ENCODE data around the gene MRPL37.
"Not testable (repeated sequence)": the region's sequence is repeated elsewhere in the genome, so short reads cannot be mapped to it uniquely, and the experiment has no call there.

Gene MRPL37

GRCh38 chr1:54220004-54220811 lies 20.2 kb downstream of the MRPL37 start:
- DNase-seq, result no peak

- no peak for DNase-seq
Observed at GRCh38 chr1:54221113-54221834, 21.3 kb downstream of the MRPL37 start.

DNA sequence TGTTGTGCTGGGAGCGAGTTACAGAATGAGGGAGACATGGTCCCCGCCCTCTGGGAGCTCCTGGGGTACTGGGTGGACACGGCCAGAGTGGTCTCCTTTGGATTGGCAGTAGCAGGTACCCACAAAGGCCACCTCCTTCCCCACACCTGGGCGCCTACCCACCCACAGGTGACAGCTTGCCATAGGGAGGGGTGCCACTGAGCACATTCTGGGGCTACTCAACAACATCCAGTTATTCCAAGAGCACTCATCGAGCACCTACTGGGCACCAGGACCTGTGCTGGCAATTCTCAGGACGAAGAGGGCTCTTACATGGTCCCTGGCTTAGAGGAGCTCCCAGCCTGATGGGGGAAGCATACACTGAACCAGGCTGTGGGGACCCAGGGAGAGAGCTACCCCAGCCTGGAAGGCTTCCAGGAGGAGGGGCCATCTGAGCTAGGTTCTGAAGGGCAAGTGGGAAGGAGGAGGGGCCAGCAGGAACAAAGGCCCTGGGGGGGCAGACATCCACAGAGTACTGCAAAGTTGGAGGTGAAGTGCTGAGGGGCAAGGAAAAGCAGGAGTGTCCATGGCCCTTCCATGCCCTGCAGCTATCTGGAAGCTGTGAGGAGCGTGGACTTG lies 22.0 kb downstream of the MRPL37 start:
- DNase-seq, result no peak

DNA sequence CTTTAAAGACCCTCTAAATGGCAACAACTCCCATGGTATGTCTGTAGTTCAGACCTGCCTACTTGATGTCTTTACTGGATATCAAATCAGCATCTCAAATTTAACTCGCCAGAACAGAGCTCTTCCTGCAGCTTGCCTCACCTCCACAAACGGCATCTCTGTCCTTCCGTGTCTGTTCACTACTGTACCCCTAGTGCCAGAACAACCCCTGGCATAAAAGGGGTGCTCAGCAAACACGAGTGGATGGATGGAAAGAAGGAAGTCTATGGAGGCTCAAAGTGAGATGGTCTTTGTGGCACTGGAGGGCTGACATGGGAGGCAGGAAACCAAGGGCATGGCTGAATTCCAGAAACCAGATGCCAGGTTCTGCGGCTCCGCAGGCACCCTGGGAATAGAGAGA lies 22.7 kb downstream of the MRPL37 start:
- DNase-seq, result no peak

- DNase-seq, result no peak
Observed at GRCh38 chr1:54223441-54224202, 23.7 kb downstream of the MRPL37 start.

DNA sequence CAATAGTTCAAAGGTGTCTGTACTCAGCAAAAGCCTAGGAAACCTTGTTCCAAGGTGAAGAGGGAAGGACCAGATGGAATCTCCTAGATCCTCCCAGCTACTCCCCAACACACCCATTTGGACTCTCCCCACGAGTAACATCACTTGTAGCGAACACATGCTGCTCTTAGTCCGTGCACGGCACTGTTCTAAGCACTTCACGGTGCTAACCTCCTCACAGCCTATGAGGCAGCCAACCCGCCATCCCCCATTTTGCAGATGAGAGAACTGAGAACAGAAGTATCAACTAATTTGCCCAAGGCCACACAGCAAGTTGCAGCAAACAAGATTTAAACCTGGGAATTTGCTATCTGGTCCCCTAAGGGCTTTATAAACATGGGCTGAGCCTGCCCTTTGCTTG lies 24.3 kb downstream of the MRPL37 start:
- no peak for DNase-seq

- DNase-seq, result no peak
Observed at GRCh38 chr1:54225378-54225777, 25.4 kb downstream of the MRPL37 start.

GRCh38 chr1:54225986-54226559 lies 26.1 kb downstream of the MRPL37 start:
- no peak for DNase-seq

DNA sequence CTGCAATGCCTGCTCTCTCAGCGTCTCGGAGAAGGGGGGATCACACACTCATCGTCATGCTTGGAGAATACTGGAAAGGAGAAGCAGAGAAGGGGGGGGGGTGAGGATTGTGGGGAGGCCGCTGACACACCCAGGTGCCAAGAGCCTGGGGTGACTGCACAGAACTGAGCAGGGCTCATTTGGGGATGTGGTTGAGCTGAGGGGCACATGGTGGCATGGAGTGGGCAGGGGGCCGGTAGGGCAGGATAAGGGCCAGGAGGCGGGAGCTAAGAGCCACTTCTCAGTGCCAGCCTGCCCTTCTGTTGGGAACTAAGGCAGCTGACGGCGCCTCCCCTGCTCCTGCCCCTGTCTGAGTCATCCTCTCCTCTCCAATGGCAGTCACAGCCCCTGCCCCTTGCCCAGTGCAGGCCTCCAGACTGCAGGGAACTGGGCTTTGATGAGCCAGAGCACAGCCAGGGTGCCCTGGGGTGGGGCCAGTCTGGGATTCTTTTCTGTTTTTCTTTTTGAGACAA lies 27.2 kb downstream of the MRPL37 start:
- DNase-seq, result no peak

DNA sequence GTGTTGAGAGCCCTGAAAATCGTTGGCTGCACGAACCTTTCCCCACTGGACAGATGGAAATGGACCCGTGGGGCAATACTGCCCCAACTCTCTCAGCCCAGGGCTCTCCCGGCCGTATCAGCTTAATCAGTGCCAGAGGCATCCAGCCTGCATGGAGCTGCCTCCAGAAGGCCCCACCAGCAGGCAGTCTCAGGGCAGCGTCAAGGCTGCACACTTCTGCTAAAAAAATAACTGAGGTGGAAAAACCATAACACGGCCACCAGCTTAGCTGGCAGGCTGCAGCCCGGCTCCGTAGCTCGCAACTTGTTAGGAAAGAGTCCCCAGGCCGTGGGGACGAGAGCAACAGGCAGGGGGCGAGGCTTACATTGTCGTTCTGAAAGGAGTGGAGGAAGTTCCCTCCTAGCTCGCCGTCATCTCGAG lies 27.9 kb downstream of the MRPL37 start:
- DNase-seq, result no peak

GRCh38 chr1:54228638-54229079 lies 28.7 kb downstream of the MRPL37 start:
- DNase-seq, result no peak

DNA sequence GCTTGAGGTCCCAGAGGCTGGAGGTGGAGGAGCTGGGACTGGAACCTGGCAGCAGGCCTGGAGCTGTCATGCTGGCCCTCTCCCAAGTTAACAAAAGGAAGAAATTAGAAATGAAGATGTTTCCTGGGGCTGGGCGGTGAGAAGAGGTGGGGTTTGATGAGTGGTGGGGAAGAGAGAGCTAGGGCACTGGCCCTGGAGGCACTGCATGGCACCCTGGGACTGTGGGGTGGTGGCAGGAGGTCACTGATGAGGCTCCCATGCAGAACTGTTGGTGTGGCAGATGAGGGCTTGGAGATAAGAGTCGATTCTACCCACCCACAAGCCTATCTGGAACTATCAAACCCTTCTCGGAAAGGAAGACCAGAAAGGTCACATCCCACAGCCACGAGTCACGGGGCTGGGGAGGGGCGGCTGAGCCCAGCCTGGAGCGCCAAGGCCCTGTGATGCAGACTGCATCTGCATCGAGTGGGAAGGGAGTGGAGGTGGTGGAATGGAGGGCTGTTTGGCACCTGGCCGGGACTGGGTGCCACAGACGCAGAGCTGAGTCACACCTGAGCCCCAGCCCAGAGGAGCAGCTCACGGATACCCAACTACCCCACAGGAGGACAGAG lies 29.4 kb downstream of the MRPL37 start:
- no peak for DNase-seq

DNA sequence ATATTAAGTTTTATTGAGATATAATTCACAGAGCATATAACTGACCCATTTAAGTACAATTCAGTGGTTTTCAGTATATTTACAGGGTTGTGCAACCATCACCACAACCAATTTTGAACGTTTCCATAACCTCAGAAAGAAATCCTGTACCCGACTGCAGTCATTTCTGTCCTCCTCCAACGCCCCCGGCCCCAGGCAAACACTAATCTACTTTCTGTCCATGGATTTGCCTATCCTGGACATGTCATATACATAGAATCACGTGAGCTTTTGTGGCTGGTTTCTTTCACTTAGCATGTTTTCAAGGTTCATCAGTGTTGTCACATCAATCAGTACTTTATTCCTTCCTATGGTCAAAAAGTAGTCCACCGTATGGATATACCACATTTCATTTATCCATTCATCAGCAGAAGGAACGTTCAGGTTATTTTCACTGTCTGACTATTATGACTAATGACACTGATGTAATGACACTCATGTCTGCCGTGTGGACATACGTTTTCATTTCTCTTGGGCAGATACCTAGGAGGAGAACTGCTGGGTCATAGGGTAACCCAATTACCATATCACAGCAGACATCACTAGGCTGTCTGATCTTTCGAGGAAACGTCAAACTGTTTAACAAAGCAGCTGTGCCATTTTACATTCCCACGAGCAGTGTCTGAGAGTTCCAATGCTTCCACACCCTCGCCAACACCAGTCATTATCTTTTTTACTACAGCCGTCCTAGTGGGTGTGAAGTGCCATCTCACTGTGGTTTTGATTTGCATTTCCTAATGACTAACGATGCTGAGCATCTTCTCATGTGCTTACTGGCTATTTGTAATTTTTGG lies 30.8 kb downstream of the MRPL37 start:
- no peak for DNase-seq

DNA sequence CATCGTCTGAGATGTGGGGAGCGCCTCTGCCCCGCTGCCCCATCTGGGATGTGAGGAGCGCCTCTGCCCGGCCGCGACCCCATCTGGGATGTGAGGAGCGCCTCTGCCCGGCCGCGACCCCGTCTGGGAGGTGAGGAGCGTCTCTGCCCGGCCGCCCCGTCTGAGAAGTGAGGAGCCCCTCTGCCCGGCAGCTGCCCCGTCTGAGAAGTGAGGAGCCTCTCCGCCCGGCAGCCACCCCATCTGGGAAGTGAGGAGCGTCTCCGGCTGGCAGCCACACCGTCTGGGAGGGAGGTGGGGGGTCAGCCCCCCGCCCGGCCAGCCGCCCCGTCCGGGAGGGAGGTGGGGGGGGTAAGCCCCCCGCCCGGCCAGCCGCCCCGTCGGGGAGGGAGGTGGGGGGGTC lies 33.2 kb downstream of the MRPL37 start:
- not testable (repeated sequence) for DNase-seq

DNA sequence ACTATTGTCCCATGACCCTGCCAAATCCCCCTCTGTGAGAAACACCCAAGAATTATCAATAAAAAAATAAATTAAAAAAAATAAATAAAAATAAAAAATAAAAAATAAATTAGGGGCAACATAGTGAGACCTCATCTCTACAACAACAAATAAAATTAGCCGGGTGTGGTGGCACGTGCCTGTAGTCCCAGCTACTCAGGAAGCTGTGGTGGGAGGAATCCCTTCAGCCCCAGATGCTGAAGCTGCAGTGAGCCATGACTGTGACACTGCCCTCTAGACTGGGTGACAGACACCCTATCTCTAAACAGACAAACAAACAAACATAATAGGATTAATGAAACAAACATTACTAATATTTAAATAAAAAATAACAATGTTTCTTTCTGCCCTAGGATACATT lies 34.3 kb downstream of the MRPL37 start:
- DNase-seq, result no peak

DNA sequence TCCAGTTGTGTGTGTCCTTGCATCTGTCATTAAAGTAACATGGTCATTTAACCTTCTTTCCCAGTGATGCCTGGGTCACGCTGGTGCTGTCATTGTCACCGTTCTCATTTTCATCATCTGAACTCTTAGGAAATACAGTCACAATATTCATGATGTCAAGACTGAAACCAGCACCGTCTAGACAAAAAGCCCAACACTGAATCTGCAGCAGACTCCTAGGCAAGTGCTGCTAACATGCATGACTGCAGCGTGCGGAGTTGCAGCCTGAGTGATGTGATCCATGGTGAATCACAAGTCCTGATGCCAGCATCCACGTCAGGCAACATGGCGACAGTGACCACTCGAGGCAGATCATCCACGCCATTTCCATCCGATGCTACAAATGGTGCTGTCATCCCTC lies 37.6 kb downstream of the MRPL37 start:
- no peak for DNase-seq

DNA sequence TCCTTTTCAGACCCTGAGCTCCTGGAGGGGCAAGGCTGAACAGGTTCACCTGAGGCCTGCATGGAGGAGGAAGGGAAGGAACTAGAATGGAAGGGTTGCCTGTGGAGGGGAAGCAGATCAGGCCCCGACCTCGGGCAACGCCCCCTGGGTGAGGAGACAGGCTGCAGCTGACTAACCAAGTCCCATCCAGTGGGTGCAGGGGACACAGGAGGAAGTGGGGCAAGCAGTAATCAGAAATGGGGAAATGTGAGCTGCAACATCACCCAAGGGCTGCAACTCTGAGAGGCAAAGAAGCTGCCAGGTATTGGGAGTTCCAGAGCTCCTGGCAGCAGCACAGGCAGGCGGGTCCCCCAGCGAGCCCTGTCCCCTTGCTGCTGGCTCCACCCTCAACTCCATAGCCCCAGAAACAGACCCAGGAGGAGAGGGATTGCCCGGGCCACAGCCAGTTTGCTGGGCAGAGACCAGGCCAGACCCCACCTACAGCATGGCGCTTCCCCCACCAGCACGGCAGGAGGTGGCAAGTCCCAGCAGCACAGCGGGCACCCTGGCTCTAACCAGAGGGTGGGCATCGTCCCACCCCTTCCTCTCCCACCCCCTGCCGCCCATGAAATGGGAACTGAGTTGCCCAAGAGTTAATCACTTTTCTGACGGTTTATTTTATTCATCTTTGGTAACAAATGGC lies 38.5 kb downstream of the MRPL37 start:
- DNase-seq, result no peak

DNA sequence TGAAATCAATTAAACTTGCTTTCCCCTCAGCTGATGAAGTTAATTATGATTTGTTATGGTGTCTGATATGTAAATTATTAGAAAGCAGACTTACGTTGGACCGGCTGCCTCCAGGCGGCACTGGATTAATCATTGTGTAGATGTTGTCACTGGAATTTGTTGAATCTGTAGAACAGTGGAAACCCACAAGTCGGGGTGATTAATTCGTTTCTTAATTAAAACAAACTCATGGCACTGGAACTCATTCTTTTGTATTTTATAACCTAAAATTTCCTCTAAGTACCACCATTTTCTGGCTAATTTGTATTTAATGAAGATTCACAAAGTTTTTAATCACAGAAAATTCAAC lies 39.0 kb downstream of the MRPL37 start:
- no peak for DNase-seq

- DNase-seq, result no peak
Observed at GRCh38 chr1:54239631-54240031, 39.7 kb downstream of the MRPL37 start.

GRCh38 chr1:54240741-54241335 lies 40.9 kb downstream of the MRPL37 start:
- DNase-seq, result no peak

All from activated T-cell treated with anti-CD3 and anti-CD28 coated beads, Interleukin-2, amount 50 U/mL, for 1 hour (primary cell).